Measurements from ENCODE around the gene PRKCG.

The PRKCG gene

GRCh38 chr19:53896682-53897081, 14.7 kb downstream of the PRKCG start:
- Histone ChIP-seq H3K4me2 (no peak overlapping the region), H3K9me3 (no peaks in the 10 kb centered on the region), H3K36me3 (no peaks in the 10 kb centered on the region), H3K4me3 (no peak overlapping the region), H3K27me3 (peaks cover 8% of the 10 kb centered on the region; the same call in 1 of the 2 replicates), H3K27ac (no peak overlapping the region), H3K9ac (no peak overlapping the region), H3K4me1 (peaks cover 11% of the 10 kb centered on the region), H4K20me1 (peaks cover 6% of the 10 kb centered on the region; the same call in 1 of the 2 replicates)
- no peak for TF ChIP-seq Cebpa-rat (IDR thresholded peaks at IDR 0.05)

- no peaks in the 10 kb centered on the region for H3K9me3 ChIP-seq
- no peak overlapping the region for H3K9ac ChIP-seq
- H3K4me3 ChIP-seq = no peak overlapping the region
- TF ChIP-seq Cebpa-rat (IDR thresholded peaks at IDR 0.05) = no peak
- peaks cover 8% of the 10 kb centered on the region; the same call in 1 of the 2 replicates for H3K27me3 ChIP-seq
- peaks cover 11% of the 10 kb centered on the region for H3K4me1 ChIP-seq
- H3K4me2 ChIP-seq = 0 out of 2 replicates have a peak overlapping the region, but pooled peaks have one; percentile 21
- H3K36me3 ChIP-seq = no peaks in the 10 kb centered on the region
- H3K27ac ChIP-seq = no peak overlapping the region
- peaks cover 10% of the 10 kb centered on the region for H4K20me1 ChIP-seq
These were observed 15.5 kb downstream of the PRKCG start for GRCh38 chr19:53897459-53897858.

- Histone ChIP-seq H3K36me3 (no peaks in the 10 kb centered on the region), H3K4me2 (no peak overlapping the region), H3K27ac (no peak overlapping the region), H3K4me1 (peaks cover 11% of the 10 kb centered on the region), H3K9me3 (no peaks in the 10 kb centered on the region), H3K4me3 (no peak overlapping the region), H3K9ac (no peak overlapping the region), H3K27me3 (peaks cover 10% of the 10 kb centered on the region; the same call in 1 of the 2 replicates), H4K20me1 (peaks cover 17% of the 10 kb centered on the region)
- no peak for TF ChIP-seq Cebpa-rat (IDR thresholded peaks at IDR 0.05)
These were observed 16.2 kb downstream of the PRKCG start for GRCh38 chr19:53898166-53898565.

- H3K27me3 ChIP-seq = peaks cover 14% of the 10 kb centered on the region; the same call in 1 of the 2 replicates
- no peaks in the 10 kb centered on the region for H3K9me3 ChIP-seq
- H3K4me2 ChIP-seq = no peak overlapping the region
- TF ChIP-seq Cebpa-rat (IDR thresholded peaks at IDR 0.05) = no peak
- H3K4me1 ChIP-seq = peaks cover 11% of the 10 kb centered on the region
- peaks cover 21% of the 10 kb centered on the region for H4K20me1 ChIP-seq
- H3K36me3 ChIP-seq = no peaks in the 10 kb centered on the region
- no peak overlapping the region for H3K27ac ChIP-seq
- H3K9ac ChIP-seq = no peak overlapping the region
- H3K4me3 ChIP-seq = no peak overlapping the region
These were observed 16.8 kb downstream of the PRKCG start for GRCh38 chr19:53898636-53899341.

GRCh38 chr19:53900191-53900860, 18.3 kb downstream of the PRKCG start:
- H3K4me1 ChIP-seq = peaks cover 11% of the 10 kb centered on the region
- H4K20me1 ChIP-seq = peaks cover 31% of the 10 kb centered on the region
- H3K36me3 ChIP-seq = no peaks in the 10 kb centered on the region
- TF ChIP-seq Cebpa-rat (IDR thresholded peaks at IDR 0.05) = no peak
- H3K9ac ChIP-seq = no peak overlapping the region
- H3K27me3 ChIP-seq = peaks cover 30% of the 10 kb centered on the region
- H3K4me3 ChIP-seq = no peak overlapping the region
- H3K9me3 ChIP-seq = no peaks in the 10 kb centered on the region
- no peak overlapping the region for H3K4me2 ChIP-seq
- H3K27ac ChIP-seq = no peak overlapping the region

- TF ChIP-seq Cebpa-rat (IDR thresholded peaks at IDR 0.05) = no peak
- H3K4me2 ChIP-seq = no peak overlapping the region
- peaks cover 4% of the 10 kb centered on the region; the same call in 1 of the 2 replicates for H3K4me1 ChIP-seq
- H3K27me3 ChIP-seq = peaks cover 51% of the 10 kb centered on the region
- H3K36me3 ChIP-seq = no peaks in the 10 kb centered on the region
- H3K9ac ChIP-seq = no peak overlapping the region
- H3K27ac ChIP-seq = no peak overlapping the region
- H3K4me3 ChIP-seq = no peak overlapping the region
- peaks cover 45% of the 10 kb centered on the region for H4K20me1 ChIP-seq
- no peaks in the 10 kb centered on the region for H3K9me3 ChIP-seq
These were observed 21.2 kb downstream of the PRKCG start for GRCh38 chr19:53903055-53903680.

- H3K27me3 ChIP-seq = peaks cover 64% of the 10 kb centered on the region
- no peak overlapping the region for H3K27ac ChIP-seq
- no peak for TF ChIP-seq Cebpa-rat (IDR thresholded peaks at IDR 0.05)
- peaks cover 10% of the 10 kb centered on the region; the same call in 1 of the 2 replicates for H3K4me1 ChIP-seq
- H3K9ac ChIP-seq = no peak overlapping the region
- H4K20me1 ChIP-seq = peaks cover 51% of the 10 kb centered on the region
- H3K36me3 ChIP-seq = no peaks in the 10 kb centered on the region
- no peaks in the 10 kb centered on the region for H3K9me3 ChIP-seq
- H3K4me3 ChIP-seq = no peak overlapping the region
- H3K4me2 ChIP-seq = no peak overlapping the region
These were observed 22.9 kb downstream of the PRKCG start for GRCh38 chr19:53904909-53905308.

GRCh38 chr19:53905787-53906186, 23.8 kb downstream of the PRKCG start:
- Histone ChIP-seq H3K4me2 (no peak overlapping the region), H3K4me3 (no peak overlapping the region), H3K4me1 (peaks cover 10% of the 10 kb centered on the region; the same call in 1 of the 2 replicates), H3K27ac (no peak overlapping the region), H3K9ac (no peak overlapping the region), H3K36me3 (no peaks in the 10 kb centered on the region), H4K20me1 (peaks cover 51% of the 10 kb centered on the region), H3K9me3 (no peaks in the 10 kb centered on the region), H3K27me3 (peaks cover 73% of the 10 kb centered on the region)
- TF ChIP-seq Cebpa-rat (IDR thresholded peaks at IDR 0.05) = no peak

GRCh38 chr19:53906211-53907192, 24.5 kb downstream of the PRKCG start:
- Histone ChIP-seq H3K9ac (no peak overlapping the region), H3K27me3 (peaks cover 80% of the 10 kb centered on the region)

More at GRCh38 chr19:53906211-53907192, 24.5 kb downstream of the PRKCG start:
- Histone ChIP-seq H3K4me2 (peak overlapping the region; percentile 9; the same call in 1 of the 2 replicates), H3K4me1 (peaks cover 10% of the 10 kb centered on the region; the same call in 1 of the 2 replicates), H3K9me3 (no peaks in the 10 kb centered on the region), H3K36me3 (no peaks in the 10 kb centered on the region), H4K20me1 (peaks cover 51% of the 10 kb centered on the region), H3K27ac (no peak overlapping the region), H3K4me3 (no peak overlapping the region)
- TF ChIP-seq Cebpa-rat (IDR thresholded peaks at IDR 0.05) = no peak

Measured in BLaER1 (cell line).